GM12801 (cell line): ENCODE measurements around the gene BORCS8.

ENCODE experiments used
- TF ChIP-seq, protein P1 (sequence below): IDR thresholded peaks from one replicate; pipeline ENCODE4 v1.5.1; 2011; ENCODE audit warnings: control low read depth; ENCODE audit not compliant: insufficient read length; ENCODE audit errors: extremely low read depth

Gene BORCS8

GRCh38 chr19:19192078-19192882, at the start of gene BORCS8, which contains the start of gene RFXANK:
Gene BORCS8, minus strand, starts transcription at chr19:19192152. Its CDS starts 35 bp downstream, at chr19:19192117.
Gene RFXANK, plus strand, starts transcription at chr19:19192258. Its CDS starts 1,689 bp downstream, at chr19:19193947.
- TF ChIP-seq, protein P1, sequence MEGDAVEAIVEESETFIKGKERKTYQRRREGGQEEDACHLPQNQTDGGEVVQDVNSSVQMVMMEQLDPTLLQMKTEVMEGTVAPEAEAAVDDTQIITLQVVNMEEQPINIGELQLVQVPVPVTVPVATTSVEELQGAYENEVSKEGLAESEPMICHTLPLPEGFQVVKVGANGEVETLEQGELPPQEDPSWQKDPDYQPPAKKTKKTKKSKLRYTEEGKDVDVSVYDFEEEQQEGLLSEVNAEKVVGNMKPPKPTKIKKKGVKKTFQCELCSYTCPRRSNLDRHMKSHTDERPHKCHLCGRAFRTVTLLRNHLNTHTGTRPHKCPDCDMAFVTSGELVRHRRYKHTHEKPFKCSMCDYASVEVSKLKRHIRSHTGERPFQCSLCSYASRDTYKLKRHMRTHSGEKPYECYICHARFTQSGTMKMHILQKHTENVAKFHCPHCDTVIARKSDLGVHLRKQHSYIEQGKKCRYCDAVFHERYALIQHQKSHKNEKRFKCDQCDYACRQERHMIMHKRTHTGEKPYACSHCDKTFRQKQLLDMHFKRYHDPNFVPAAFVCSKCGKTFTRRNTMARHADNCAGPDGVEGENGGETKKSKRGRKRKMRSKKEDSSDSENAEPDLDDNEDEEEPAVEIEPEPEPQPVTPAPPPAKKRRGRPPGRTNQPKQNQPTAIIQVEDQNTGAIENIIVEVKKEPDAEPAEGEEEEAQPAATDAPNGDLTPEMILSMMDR = no peak

DNA sequence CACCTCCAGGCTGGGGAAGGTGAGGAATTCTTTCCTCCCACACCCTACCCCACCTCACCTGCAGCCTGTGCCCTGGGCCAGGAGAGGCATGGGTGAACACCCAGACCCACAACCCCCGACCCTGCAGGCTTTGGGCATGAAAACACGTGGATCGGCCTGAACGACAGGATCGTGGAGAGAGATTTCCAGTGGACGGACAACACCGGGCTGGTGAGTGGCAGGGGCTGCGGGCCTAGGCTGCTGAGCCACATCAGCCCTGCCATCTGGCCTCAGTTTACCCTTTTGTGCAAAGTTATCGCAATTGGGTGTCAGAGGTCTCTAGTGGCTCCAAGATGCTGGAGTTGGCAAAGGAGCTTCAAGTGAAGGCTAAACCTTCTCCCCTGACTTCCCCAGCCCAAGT, 48.5 kb upstream of the BORCS8 start:
- TF ChIP-seq, protein P1 = no peak

DNA sequence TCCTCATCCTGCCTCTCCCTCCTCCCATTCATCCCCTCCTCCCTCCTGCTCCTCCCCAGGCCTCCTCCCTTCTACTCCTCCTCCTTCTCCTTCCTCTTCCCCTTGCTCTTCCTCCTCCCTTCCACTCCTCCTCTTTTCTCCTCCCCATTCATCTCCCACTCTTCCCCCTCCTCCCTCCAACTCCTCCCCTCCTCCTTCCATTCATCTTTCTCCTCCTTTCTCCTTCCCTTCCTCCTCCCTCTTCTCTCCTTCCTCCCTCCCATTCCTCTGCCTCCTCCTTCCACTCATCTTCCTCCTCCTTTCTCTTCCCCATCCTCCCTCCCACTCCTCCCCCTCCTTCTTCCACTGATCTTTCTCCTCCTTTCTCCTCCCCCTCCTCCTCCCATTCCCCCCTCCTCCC, 47.7 kb upstream of the BORCS8 start:
- TF ChIP-seq, protein P1 = no peak

- TF ChIP-seq, protein P1 = no peak
These were observed 46.4 kb upstream of the BORCS8 start for GRCh38 chr19:19238126-19238894.

GRCh38 chr19:19236173-19236572, 44.2 kb upstream of the BORCS8 start:
- TF ChIP-seq, protein P1 = no peak

GRCh38 chr19:19234220-19234816, 42.4 kb upstream of the BORCS8 start:
- TF ChIP-seq, protein P1 = no peak

DNA sequence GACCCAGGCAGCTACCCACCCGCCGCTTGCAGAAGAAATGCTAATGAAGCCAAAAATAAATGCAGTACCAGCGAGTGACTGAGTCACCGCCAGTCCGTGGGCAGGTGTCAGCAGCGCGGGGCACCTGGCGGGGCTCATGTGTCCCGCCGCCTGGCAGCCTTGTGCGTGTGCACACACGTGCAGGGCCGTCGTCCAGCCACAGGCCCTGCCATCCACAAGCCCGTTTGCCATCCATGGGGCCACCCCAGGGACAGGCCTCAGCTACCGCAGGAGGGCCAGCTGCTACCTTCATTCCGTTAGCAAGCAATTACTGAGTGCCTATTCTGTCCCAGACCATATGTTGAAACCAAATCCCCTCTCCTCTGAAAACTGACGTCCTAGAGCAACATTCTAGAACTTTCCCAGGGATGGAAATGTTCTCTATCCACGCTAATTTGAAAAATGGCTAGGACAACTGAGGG, 40.3 kb upstream of the BORCS8 start:
- TF ChIP-seq, protein P1 = no peak
